ENCODE results near the gene DNAH2.

GRCh38 chr17:7811251-7811650 lies 93.7 kb downstream of the DNAH2 start:
- TF ChIP-seq POLR2AphosphoS5 (IDR thresholded peaks at IDR 0.05; ENCODE audit: borderline replicate concordance, low read depth, low read length) (no peak), EZH2 (IDR thresholded peaks at IDR 0.05) (no peak), FOXP2 (optimal IDR thresholded peaks at IDR 0.05; ENCODE audit: control extremely low read depth, extremely low read length, insufficient read depth) (no peak)

Data from SK-N-MC (cell line).